ENCODE results near the gene ENOX1.

The ENOX1 gene

GRCh38 chr13:43785261-43785649, 1.5 kb downstream of the ENOX1 start:
- no peak for DNase-seq

GRCh38 chr13:43784496-43784895, 2.3 kb downstream of the ENOX1 start:
- no peak for DNase-seq

- DNase-seq, result no peak
Measured at GRCh38 chr13:43783820-43784219, 3.0 kb downstream of the ENOX1 start.

GRCh38 chr13:43782686-43783085, 4.1 kb downstream of the ENOX1 start:
- DNase-seq, result no peak

GRCh38 chr13:43780666-43781065, 6.1 kb downstream of the ENOX1 start:
- DNase-seq, result no peak

- no peak for DNase-seq
Measured at GRCh38 chr13:43776501-43777079, 10.2 kb downstream of the ENOX1 start.

- DNase-seq, result no peak
Measured at GRCh38 chr13:43776006-43776405, 10.8 kb downstream of the ENOX1 start.

- DNase-seq, result no peak
Measured at GRCh38 chr13:43773602-43774001, 13.2 kb downstream of the ENOX1 start.

GRCh38 chr13:43770871-43771270, 15.9 kb downstream of the ENOX1 start:
- no peak for DNase-seq

- DNase-seq, result no peak
Measured at GRCh38 chr13:43769529-43769928, 17.2 kb downstream of the ENOX1 start.

- no peak for DNase-seq
Measured at GRCh38 chr13:43767341-43767931, 19.3 kb downstream of the ENOX1 start.

GRCh38 chr13:43766725-43767124, 20.0 kb downstream of the ENOX1 start:
- DNase-seq, result no peak

- DNase-seq, result no peak
Measured at GRCh38 chr13:43764349-43764748, 22.4 kb downstream of the ENOX1 start.

GRCh38 chr13:43763143-43763759, 23.5 kb downstream of the ENOX1 start:
- DNase-seq, result no peak

GRCh38 chr13:43761616-43762315, 25.0 kb downstream of the ENOX1 start:
- DNase-seq, result no peak

- no peak for DNase-seq
Measured at GRCh38 chr13:43760257-43760656, 26.5 kb downstream of the ENOX1 start.

- no peak for DNase-seq
Measured at GRCh38 chr13:43758834-43759233, 27.9 kb downstream of the ENOX1 start.

GRCh38 chr13:43757266-43757665, 29.5 kb downstream of the ENOX1 start:
- DNase-seq, result no peak

GRCh38 chr13:43755844-43756243, 30.9 kb downstream of the ENOX1 start:
- no peak for DNase-seq

GRCh38 chr13:43751624-43752023, 35.1 kb downstream of the ENOX1 start:
- DNase-seq, result no peak

- no peak for DNase-seq
Measured at GRCh38 chr13:43749503-43749902, 37.3 kb downstream of the ENOX1 start.

GRCh38 chr13:43744261-43745031, 42.3 kb downstream of the ENOX1 start:
- DNase-seq, result no peak

- no peak for DNase-seq
Measured at GRCh38 chr13:43742911-43743310, 43.9 kb downstream of the ENOX1 start.
